GM08714 (cell line): ENCODE results near the gene KRT32.
"Not testable (repeated sequence)": the region's sequence is repeated elsewhere in the genome, so short reads cannot be mapped to it uniquely, and the experiment has no call there.

ENCODE experiments used
- H3K4me3 ChIP-seq: fragments of 200-500 bp; sonication (Bioruptor generic); 2 replicates; pipeline ENCODE4 v1.5.1; 2014; ENCODE audit warnings: mild to moderate bottlenecking, low read length, inconsistent platforms
- ZNF274 ChIP-seq: IDR thresholded peaks from 2 replicates; pipeline ENCODE4 v1.6.1; 2012; ENCODE audit warnings: mild to moderate bottlenecking, low read depth, low read length

Gene KRT32

GRCh38 chr17:41437769-41438168 is 29.4 kb downstream of the KRT32 start:
- TF ChIP-seq ZNF274, result no peak
- H3K4me3 ChIP-seq, result no peak overlapping the region

- H3K4me3 ChIP-seq, result no peak overlapping the region
- TF ChIP-seq ZNF274, result no peak
Measured at GRCh38 chr17:41437254-41437653, 29.9 kb downstream of the KRT32 start.

- no peak overlapping the region for H3K4me3 ChIP-seq
- TF ChIP-seq ZNF274, result no peak
Measured at GRCh38 chr17:41434415-41434814, 32.8 kb downstream of the KRT32 start.

GRCh38 chr17:41434005-41434404 is 33.2 kb downstream of the KRT32 start:
- no peak for TF ChIP-seq ZNF274
- H3K4me3 ChIP-seq, result no peak overlapping the region

- H3K4me3 ChIP-seq, result no peak overlapping the region
- TF ChIP-seq ZNF274, result no peak
Measured at GRCh38 chr17:41433586-41433985, 33.6 kb downstream of the KRT32 start.

- H3K4me3 ChIP-seq, result not testable (repeated sequence)
Measured at GRCh38 chr17:41430376-41430775, 36.8 kb downstream of the KRT32 start.

GRCh38 chr17:41429667-41430066 is 37.5 kb downstream of the KRT32 start:
- no peak for TF ChIP-seq ZNF274
- no peak overlapping the region for H3K4me3 ChIP-seq

GRCh38 chr17:41428591-41429291 is 38.4 kb downstream of the KRT32 start:
- H3K4me3 ChIP-seq, result no peak overlapping the region
- no peak for TF ChIP-seq ZNF274

- no peak within 1 kb of the TSS for H3K4me3 ChIP-seq
- no peak for TF ChIP-seq ZNF274
Measured at GRCh38 chr17:41424111-41424635, 43.0 kb downstream of the KRT32 start, which contains the start of gene KRT37. TSS of gene KRT37 (minus strand) at chr17:41424585. CDS start at chr17:41424523, 62 bp downstream.

GRCh38 chr17:41422586-41422985 is 44.6 kb downstream of the KRT32 start:
- H3K4me3 ChIP-seq, result not testable (repeated sequence)

GRCh38 chr17:41421617-41422016 is 45.6 kb downstream of the KRT32 start:
- TF ChIP-seq ZNF274, result no peak
- H3K4me3 ChIP-seq, result no peak overlapping the region

- no peak overlapping the region for H3K4me3 ChIP-seq
- TF ChIP-seq ZNF274, result no peak
Measured at GRCh38 chr17:41421116-41421515, 46.1 kb downstream of the KRT32 start.

GRCh38 chr17:41420134-41420533 is 47.1 kb downstream of the KRT32 start:
- no peak for TF ChIP-seq ZNF274
- no peak overlapping the region for H3K4me3 ChIP-seq

GRCh38 chr17:41419716-41420115 is 47.5 kb downstream of the KRT32 start:
- no peak for TF ChIP-seq ZNF274
- no peak overlapping the region for H3K4me3 ChIP-seq

GRCh38 chr17:41418116-41418860 is 48.9 kb downstream of the KRT32 start:
- no peak for TF ChIP-seq ZNF274
- H3K4me3 ChIP-seq, result no peak overlapping the region
